Endodermal cell (in vitro differentiated cells): ENCODE data around the gene ANKRD22. TPM values are rescaled to one million over a fixed set of nuclear protein-coding genes. Genes with fewer than 3 reads are reported as not detected.
"Not testable (repeated sequence)": the region's sequence is repeated elsewhere in the genome, so short reads cannot be mapped to it uniquely, and the experiment has no call there.

Experiments used
- DNase-seq: peaks from one replicate; pipeline ENCODE4 v3.0.0-alpha.2; 2017
- H3K27ac ChIP-seq: 2 replicates; pipeline ENCODE4 v1.5.1; 2013; ENCODE audit warnings: mild to moderate bottlenecking, low read depth, low read length, moderate library complexity
- H3K27me3 ChIP-seq: 2 replicates; pipeline ENCODE4 v1.6.1; 2013; ENCODE audit warnings: mild to moderate bottlenecking, low read length, moderate library complexity; ENCODE audit not compliant: insufficient read depth, control insufficient read depth, poor library complexity, severe bottlenecking
- H3K36me3 ChIP-seq: 2 replicates; pipeline ENCODE4 v1.7.0; 2013; ENCODE audit warnings: mild to moderate bottlenecking, low read length, moderate library complexity; ENCODE audit not compliant: control insufficient read depth, insufficient read depth
- H3K4me1 ChIP-seq: one replicate; pipeline ENCODE4 v1.7.0; 2013; ENCODE audit warnings: low read length; ENCODE audit not compliant: control insufficient read depth, insufficient read depth
- H3K4me3 ChIP-seq: 2 replicates; pipeline ENCODE4 v1.5.1; 2013; ENCODE audit warnings: mild to moderate bottlenecking, low read length, moderate library complexity
- H3K9ac ChIP-seq: 2 replicates; pipeline ENCODE4 v1.6.1; 2013; ENCODE audit warnings: mild to moderate bottlenecking, low read length, moderate library complexity; ENCODE audit not compliant: poor library complexity, severe bottlenecking; ENCODE audit errors: extremely low read depth
- H3K9me3 ChIP-seq: 2 replicates; pipeline ENCODE4 v1.6.1; 2013; ENCODE audit warnings: mild to moderate bottlenecking, low read length, moderate library complexity; ENCODE audit not compliant: control insufficient read depth
- H3K27ac Mint-ChIP-seq: 2 replicates; pipeline ENCODE4 v1.8.0; 2020; ENCODE audit warnings: mixed read lengths
- H3K27me3 Mint-ChIP-seq: 2 replicates; pipeline ENCODE4 v1.8.0; 2021; ENCODE audit warnings: mild to moderate bottlenecking, mixed read lengths; ENCODE audit not compliant: insufficient read depth
- H3K36me3 Mint-ChIP-seq: 2 replicates; pipeline ENCODE4 v1.8.0; 2020; ENCODE audit warnings: low read depth, mixed read lengths
- H3K4me1 Mint-ChIP-seq: 2 replicates; pipeline ENCODE4 v1.8.0; 2020; ENCODE audit warnings: mixed read lengths
- H3K4me3 Mint-ChIP-seq: 2 replicates; pipeline ENCODE4 v1.8.0; 2020; ENCODE audit warnings: mild to moderate bottlenecking, moderate library complexity, mixed read lengths
- H3K9me3 Mint-ChIP-seq: 2 replicates; pipeline ENCODE4 v1.8.0; 2020; ENCODE audit warnings: mild to moderate bottlenecking, mixed read lengths
- CTCF ChIP-seq: fragments of 200-600 bp; sonication (generic); conservative IDR thresholded peaks from 2 replicates; pipeline ENCODE4 v1.5.0; 2021; ENCODE audit warnings: antibody characterized with exemption, mild to moderate bottlenecking
- WGBS, 2 experiments: methylation state at CpG; one replicate each; pipeline versions ENCODE4 v1.1.5 to v1.1.7; 2013; ENCODE audit warnings: missing lambda C conversion rate in 2 of 2, mixed read lengths in 1 of 2; ENCODE audit not compliant: insufficient coverage in 1 of 2, insufficient read length in 1 of 2; 5-methylcytosine and 5-hydroxymethylcytosine counted together
- total RNA-seq, 2 donors: library from RNA; stranded (reverse); fragmentation: NEBNext Ultra II Directional in 1 of 2; extraction: Animal tissue kit (Norgen Biotek cat#: 25700) in 1 of 2; gene quantifications; 2 replicates in 1 of 2; 3 replicates in 1 of 2; pipeline ENCODE4 v1.2.1, GENCODE V29; 2021

ANKRD22 gene
- total RNA-seq, 2 donors from 2014 or later, result not detected

GRCh38 chr10:88883448-88883809 lies 31.8 kb upstream of the ANKRD22 start:
- H3K27ac ChIP-seq, result no peak overlapping the region
- no peak overlapping the region for H3K27ac Mint-ChIP-seq

GRCh38 chr10:88882646-88883447 lies 31.2 kb upstream of the ANKRD22 start:
- not testable (repeated sequence) for H3K27ac ChIP-seq
- peaks cover 40% of the 10 kb centered on the region for H3K27me3 ChIP-seq

More at GRCh38 chr10:88883448-88883809, 31.8 kb upstream of the ANKRD22 start:
- no peak for DNase-seq
- WGBS, 2 experiments, result 81 to 90% methylated on average over 2 of the region's 2 CpGs
- no peak overlapping the region for H3K9ac ChIP-seq
- Mint-ChIP-seq H3K27me3 (peaks cover 27% of the 10 kb centered on the region), H3K4me1 (peaks cover 1% of the 10 kb centered on the region), H3K9me3 (no peaks in the 10 kb centered on the region), H3K4me3 (no peak overlapping the region), H3K36me3 (no peaks in the 10 kb centered on the region)
- H3K4me3 ChIP-seq, result no peak overlapping the region
- no peaks in the 10 kb centered on the region for H3K36me3 ChIP-seq
- no peak for TF ChIP-seq CTCF
- H3K9me3 ChIP-seq, result no peaks in the 10 kb centered on the region
- H3K27me3 ChIP-seq, result peaks cover 40% of the 10 kb centered on the region
- no peaks in the 10 kb centered on the region for H3K4me1 ChIP-seq

GRCh38 chr10:88881922-88882645 lies 30.4 kb upstream of the ANKRD22 start:
- Histone ChIP-seq H3K27me3 (peaks cover 45% of the 10 kb centered on the region), H3K9me3 (no peaks in the 10 kb centered on the region), H3K27ac (no peak overlapping the region), H3K4me3 (no peak overlapping the region), H3K4me1 (no peaks in the 10 kb centered on the region), H3K36me3 (no peaks in the 10 kb centered on the region), H3K9ac (no peak overlapping the region)
- no peaks in the 10 kb centered on the region for H3K36me3 Mint-ChIP-seq
- H3K9me3 Mint-ChIP-seq, result no peaks in the 10 kb centered on the region
- no peak for DNase-seq
- H3K4me3 Mint-ChIP-seq, result no peak overlapping the region
- WGBS, 2 experiments, result 85 to 90% methylated on average over 2 to 5 of the region's 5 CpGs
- peaks cover 1% of the 10 kb centered on the region for H3K4me1 Mint-ChIP-seq
- H3K27ac Mint-ChIP-seq, result no peak overlapping the region
- H3K27me3 Mint-ChIP-seq, result peaks cover 40% of the 10 kb centered on the region
- no peak for TF ChIP-seq CTCF

More at GRCh38 chr10:88882646-88883447, 31.2 kb upstream of the ANKRD22 start:
- H3K9ac ChIP-seq, H3K4me1 Mint-ChIP-seq, H3K36me3 ChIP-seq, H3K9me3 Mint-ChIP-seq, H3K27ac Mint-ChIP-seq, H3K9me3 ChIP-seq, H3K4me3 ChIP-seq, H3K4me1 ChIP-seq, H3K36me3 Mint-ChIP-seq, H3K4me3 Mint-ChIP-seq, DNase-seq: not testable (repeated sequence)
- 83% methylated on average over 7 of the region's 8 CpGs; no CpG with 5 or more reads in 1 of the 2 experiments for WGBS, 2 experiments
- peaks cover 32% of the 10 kb centered on the region for H3K27me3 Mint-ChIP-seq
